ENCODE data around the gene GXYLT2. TPM values are rescaled to one million over a fixed set of nuclear protein-coding genes. Genes with fewer than 3 reads are reported as not detected.

The GXYLT2 gene
- total and polyA plus RNA-seq, 8 donors: 0.40 to 27.0 (median 1.4) TPM

DNA sequence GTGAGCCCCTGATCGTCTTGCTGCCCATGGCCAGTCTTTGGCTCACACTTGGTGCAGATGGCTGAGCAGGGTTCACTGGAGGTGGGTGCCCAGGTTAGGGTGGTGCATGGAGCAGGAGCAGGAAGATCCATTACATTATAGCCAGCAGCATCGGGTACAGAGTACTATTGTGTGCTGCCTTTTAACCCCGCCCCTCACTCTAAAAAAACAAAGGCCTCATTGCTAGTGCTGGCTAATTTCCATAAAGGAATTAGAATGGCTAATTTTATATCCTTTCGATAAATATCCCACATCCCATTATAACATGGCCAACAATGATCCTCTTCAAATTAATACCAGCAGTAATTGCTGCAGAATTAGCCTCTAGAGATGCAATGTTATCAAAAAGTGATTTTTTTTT lies 63.0 kb downstream of the GXYLT2 start:
- Histone ChIP-seq H3K4me1 (peaks cover 0 to 18% (median 0%) of the 10 kb centered on the region in 4 donors), H3K27ac (no peak overlapping the region), H3K36me3 (no peaks in the 10 kb centered on the region), H3K4me3 (no peak overlapping the region), H3K27me3 (no peaks in the 10 kb centered on the region), H3K9me3 (no peaks in the 10 kb centered on the region)
- TF ChIP-seq CTCF (IDR thresholded peaks at IDR 0.05) (no peak), POLR2AphosphoS5 (IDR thresholded peaks at IDR 0.05) (no peak), POLR2A (IDR thresholded peaks at IDR 0.05) (no peak), EP300 (IDR thresholded peaks at IDR 0.05) (no peak)
- no peak for DNase-seq
- intact Hi-C loops (cut with DNase I; ENCODE audit: low total_unique reads): no loop called here
- WGBS, 5 donors: 63 to 72% (median 67%) methylated on average over 4 of the region's 4 CpGs

DNA sequence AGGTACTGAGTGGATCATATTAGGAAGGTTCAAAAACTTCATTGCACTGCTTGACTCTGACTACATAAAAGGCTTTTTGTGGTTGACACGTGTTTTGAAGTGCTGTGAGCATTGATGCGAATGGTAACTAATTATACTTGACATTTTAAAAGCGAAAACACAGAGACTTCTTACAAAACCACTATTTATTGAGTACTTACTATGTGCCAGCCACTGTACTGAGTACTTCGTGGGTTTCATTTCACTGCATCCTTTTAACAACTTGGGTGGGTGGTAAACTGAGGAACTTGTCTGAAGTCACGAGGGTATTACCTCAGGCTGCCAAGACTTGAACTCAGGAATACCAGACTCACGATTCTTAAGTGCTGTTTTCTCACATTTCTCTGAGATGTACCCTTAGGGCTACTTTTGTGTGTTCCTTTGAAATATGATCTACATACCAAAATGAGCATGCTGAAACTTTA lies 63.4 kb downstream of the GXYLT2 start:
- intact Hi-C loops (cut with DNase I; ENCODE audit: low total_unique reads): no loop called here
- H3K4me1 ChIP-seq: peaks cover 0 to 18% (median 0%) of the 10 kb centered on the region in 4 donors
- no peak overlapping the region for H3K27ac ChIP-seq
- no peak for DNase-seq
- H3K4me3 ChIP-seq: no peak overlapping the region
- TF ChIP-seq CTCF (IDR thresholded peaks at IDR 0.05) (no peak), POLR2A (IDR thresholded peaks at IDR 0.05) (no peak), POLR2AphosphoS5 (IDR thresholded peaks at IDR 0.05) (no peak), EP300 (IDR thresholded peaks at IDR 0.05) (no peak)
- no peaks in the 10 kb centered on the region for H3K27me3 ChIP-seq
- 68 to 86% (median 77%) methylated on average over 6 of the region's 6 CpGs for WGBS, 5 donors
- H3K36me3 ChIP-seq: no peaks in the 10 kb centered on the region
- H3K9me3 ChIP-seq: no peaks in the 10 kb centered on the region

GRCh38 chr3:72953325-72953956 lies 65.6 kb downstream of the GXYLT2 start:
- Histone ChIP-seq H3K9me3 (no peaks in the 10 kb centered on the region), H3K27me3 (no peaks in the 10 kb centered on the region), H3K4me3 (no peak overlapping the region), H3K27ac (no peak overlapping the region), H3K4me1 (peaks cover 0 to 24% (median 3%) of the 10 kb centered on the region in 4 donors), H3K36me3 (no peaks in the 10 kb centered on the region)
- intact Hi-C loops (cut with DNase I; ENCODE audit: low total_unique reads): no loop called here
- 72 to 81% (median 79%) methylated on average over 7 of the region's 7 CpGs for WGBS, 5 donors
- TF ChIP-seq EP300 (IDR thresholded peaks at IDR 0.05) (no peak), CTCF (IDR thresholded peaks at IDR 0.05) (no peak), POLR2AphosphoS5 (IDR thresholded peaks at IDR 0.05) (no peak), POLR2A (IDR thresholded peaks at IDR 0.05) (no peak)
- DNase-seq: no peak

- Histone ChIP-seq H3K4me3 (no peak overlapping the region), H3K27me3 (no peaks in the 10 kb centered on the region), H3K9me3 (no peaks in the 10 kb centered on the region), H3K36me3 (no peaks in the 10 kb centered on the region), H3K27ac (peak overlapping the region in 3 of 5 donors; percentile 14 to 38 (median 23)), H3K4me1 (peaks cover 0 to 34% (median 6%) of the 10 kb centered on the region in 4 donors)
- intact Hi-C loops (cut with DNase I; ENCODE audit: low total_unique reads): no loop called here
- no peak for TF ChIP-seq POLR2A (IDR thresholded peaks at IDR 0.05)
- no peak for TF ChIP-seq CTCF (IDR thresholded peaks at IDR 0.05)
- TF ChIP-seq POLR2AphosphoS5 (IDR thresholded peaks at IDR 0.05): no peak
- TF ChIP-seq EP300 (IDR thresholded peaks at IDR 0.05): no peak
- 43 to 69% (median 60%) methylated on average over 8 of the region's 8 CpGs for WGBS, 5 donors
- DNase-seq: peak; percentile 51 to 73
These were observed 69.5 kb downstream of the GXYLT2 start for GRCh38 chr3:72957297-72957696.

Data from stomach (tissue), 9 donors.